ENCODE results near the gene PTPN1. TPM values are rescaled to one million over a fixed set of nuclear protein-coding genes. Genes with fewer than 3 reads are reported as not detected.

The PTPN1 gene
- total RNA-seq, 1 donor from 2014 or later = 30.3 TPM

DNA sequence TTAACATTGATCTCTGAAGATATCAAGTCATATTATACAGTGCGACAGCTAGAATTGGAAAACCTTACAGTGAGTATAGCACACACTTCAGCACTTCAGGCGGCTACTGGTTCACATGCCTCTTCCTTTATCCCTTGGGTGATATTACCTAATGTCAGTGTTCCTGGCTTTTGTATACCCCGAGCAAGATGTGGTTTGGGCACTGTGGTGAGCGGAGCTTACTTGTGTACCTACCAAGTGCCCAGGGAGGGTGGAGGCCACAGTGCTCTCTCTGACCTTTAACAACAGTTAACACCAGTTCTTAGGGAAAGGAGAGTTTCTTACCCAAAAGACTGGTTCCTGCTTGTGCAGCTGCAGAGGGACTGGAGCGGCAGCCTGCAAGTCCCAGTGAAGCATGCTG is 64.4 kb downstream of the PTPN1 start:
- no peak overlapping the region for H3K4me3 Mint-ChIP-seq (ENCODE audit: unreplicated experiment)
- no peak for DNase-seq (ENCODE audit: low spot score)
- peaks cover 25% of the 10 kb centered on the region for H3K36me3 Mint-ChIP-seq (ENCODE audit: low read depth)
- H3K4me1 Mint-ChIP-seq (ENCODE audit: low read depth) = peaks cover 34% of the 10 kb centered on the region
- no peak for TF ChIP-seq CTCF (IDR thresholded peaks at IDR 0.05)
- no peak overlapping the region for H3K27ac Mint-ChIP-seq (ENCODE audit: unreplicated experiment)
- no peaks in the 10 kb centered on the region for H3K27me3 Mint-ChIP-seq (ENCODE audit: low read depth)
- H3K9me3 Mint-ChIP-seq (ENCODE audit: low read depth) = no peaks in the 10 kb centered on the region

- Mint-ChIP-seq H3K36me3 (ENCODE audit: low read depth) (peaks cover 30% of the 10 kb centered on the region), H3K9me3 (ENCODE audit: low read depth) (no peaks in the 10 kb centered on the region), H3K4me3 (ENCODE audit: unreplicated experiment) (no peak overlapping the region), H3K4me1 (ENCODE audit: low read depth) (peaks cover 26% of the 10 kb centered on the region), H3K27ac (ENCODE audit: unreplicated experiment) (no peak overlapping the region), H3K27me3 (ENCODE audit: low read depth) (no peaks in the 10 kb centered on the region)
- TF ChIP-seq CTCF (IDR thresholded peaks at IDR 0.05) = peak; percentile 87
- no peak for DNase-seq (ENCODE audit: low spot score)
Observed at GRCh38 chr20:50575865-50576720, 65.9 kb downstream of the PTPN1 start.

DNA sequence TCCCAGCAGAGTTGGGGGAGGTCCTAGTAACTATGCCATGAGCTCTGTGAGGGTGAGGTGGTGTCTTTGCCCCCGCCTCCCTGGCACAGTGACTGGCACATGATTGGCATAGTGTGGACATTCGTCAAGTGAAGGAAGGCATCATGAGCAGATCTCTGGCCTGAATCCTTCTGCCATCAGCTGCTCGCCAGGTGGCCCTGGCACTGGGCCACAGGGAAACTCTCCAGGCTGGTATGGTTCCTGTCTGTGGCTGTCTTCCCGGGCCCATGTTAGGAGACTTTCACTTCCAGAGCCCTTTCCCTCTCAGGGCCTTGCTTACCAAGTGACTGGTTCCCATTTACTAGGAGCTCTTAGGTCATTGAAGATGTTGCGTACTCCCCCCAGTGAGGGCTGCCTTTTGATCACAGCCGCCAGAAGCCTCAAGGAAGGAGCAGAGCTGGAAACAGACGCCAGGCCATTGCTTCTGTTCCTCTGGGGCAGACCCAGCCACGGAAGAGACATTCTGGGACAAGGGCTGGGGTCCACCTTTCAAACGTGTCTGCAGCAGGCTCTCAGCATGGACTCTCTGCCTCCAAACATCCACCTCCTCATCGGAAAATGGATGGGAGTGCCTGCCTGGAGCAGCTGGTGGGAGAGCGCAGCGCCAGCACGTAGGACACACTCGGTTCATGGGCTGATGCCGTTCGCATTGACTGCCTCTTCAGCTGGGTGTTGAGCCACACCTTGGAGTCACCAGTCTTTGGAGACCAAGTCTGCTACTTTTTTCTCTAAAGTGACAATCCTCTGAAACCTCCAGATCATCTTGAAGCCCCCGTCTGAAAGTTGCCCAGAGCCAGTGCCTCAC is 67.2 kb downstream of the PTPN1 start:
- no peaks in the 10 kb centered on the region for H3K27me3 Mint-ChIP-seq (ENCODE audit: low read depth)
- H3K27ac Mint-ChIP-seq (ENCODE audit: unreplicated experiment) = peak overlapping the region; percentile 45
- peaks cover 13% of the 10 kb centered on the region for H3K4me1 Mint-ChIP-seq (ENCODE audit: low read depth)
- peaks cover 30% of the 10 kb centered on the region for H3K36me3 Mint-ChIP-seq (ENCODE audit: low read depth)
- H3K9me3 Mint-ChIP-seq (ENCODE audit: low read depth) = no peaks in the 10 kb centered on the region
- no peak for DNase-seq (ENCODE audit: low spot score)
- TF ChIP-seq CTCF (IDR thresholded peaks at IDR 0.05) = no peak
- no peak overlapping the region for H3K4me3 Mint-ChIP-seq (ENCODE audit: unreplicated experiment)

- H3K9me3 Mint-ChIP-seq (ENCODE audit: low read depth) = no peaks in the 10 kb centered on the region
- no peak overlapping the region for H3K4me3 Mint-ChIP-seq (ENCODE audit: unreplicated experiment)
- H3K4me1 Mint-ChIP-seq (ENCODE audit: low read depth) = peaks cover 4% of the 10 kb centered on the region
- no peak for TF ChIP-seq CTCF (IDR thresholded peaks at IDR 0.05)
- H3K27ac Mint-ChIP-seq (ENCODE audit: unreplicated experiment) = no peak overlapping the region
- DNase-seq (ENCODE audit: low spot score) = no peak
- no peaks in the 10 kb centered on the region for H3K27me3 Mint-ChIP-seq (ENCODE audit: low read depth)
- peaks cover 30% of the 10 kb centered on the region for H3K36me3 Mint-ChIP-seq (ENCODE audit: low read depth)
Observed at GRCh38 chr20:50578061-50578777, 68.0 kb downstream of the PTPN1 start.

DNA sequence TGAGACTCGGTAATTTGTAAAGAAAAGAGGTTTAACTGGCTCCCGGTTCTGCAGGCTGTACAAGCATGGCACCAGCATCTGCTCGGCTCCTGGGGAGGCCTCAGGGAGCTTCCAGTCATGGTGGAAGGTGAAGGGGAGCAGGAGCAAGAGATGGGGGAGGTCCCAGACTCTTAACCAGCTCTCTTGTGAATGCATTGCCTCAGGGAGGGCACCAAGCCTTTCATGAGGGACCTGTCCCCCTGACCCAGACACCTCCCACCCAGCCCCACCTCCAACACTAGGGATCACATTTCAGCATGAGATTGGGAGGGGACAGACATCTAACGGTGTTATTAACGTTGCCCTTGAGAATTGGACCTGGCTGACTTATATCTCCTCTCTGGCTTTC is 68.6 kb downstream of the PTPN1 start:
- no peak overlapping the region for H3K27ac Mint-ChIP-seq (ENCODE audit: unreplicated experiment)
- no peaks in the 10 kb centered on the region for H3K9me3 Mint-ChIP-seq (ENCODE audit: low read depth)
- TF ChIP-seq CTCF (IDR thresholded peaks at IDR 0.05) = no peak
- no peaks in the 10 kb centered on the region for H3K27me3 Mint-ChIP-seq (ENCODE audit: low read depth)
- no peak for DNase-seq (ENCODE audit: low spot score)
- no peaks in the 10 kb centered on the region for H3K4me1 Mint-ChIP-seq (ENCODE audit: low read depth)
- H3K36me3 Mint-ChIP-seq (ENCODE audit: low read depth) = peaks cover 30% of the 10 kb centered on the region
- H3K4me3 Mint-ChIP-seq (ENCODE audit: unreplicated experiment) = no peak overlapping the region

Data from chondrocyte (in vitro differentiated cells).